ENCODE results near the gene APOL6. TPM values are rescaled to one million over a fixed set of nuclear protein-coding genes. Genes with fewer than 3 reads are reported as not detected.

Gene APOL6
- total and polyA plus RNA-seq, 10 of the 15 experiments (the other 5 are each of a cell fraction or from before 2014, with no cell fraction given): 4.3 to 22.9 (median 9.3) TPM

DNA sequence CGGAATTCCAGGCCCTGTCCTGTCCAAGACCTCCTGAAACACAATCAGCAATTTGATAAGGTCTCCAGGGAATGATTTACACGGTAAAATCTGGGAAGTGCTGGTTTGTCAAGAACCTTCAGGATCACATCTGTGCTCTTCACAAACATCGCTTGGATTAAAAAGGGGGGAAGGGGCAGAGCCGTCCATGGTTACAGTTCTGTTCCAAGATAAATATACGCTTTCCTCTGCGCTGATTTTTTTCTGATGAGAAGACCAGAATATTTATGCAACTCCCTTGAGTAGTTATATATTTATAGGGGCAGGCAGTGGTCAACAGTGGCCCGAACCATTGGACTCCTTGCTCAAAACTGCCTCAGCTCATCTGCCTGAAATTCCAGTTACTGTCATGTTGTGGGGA, 60.2 kb downstream of the APOL6 start:
- Histone ChIP-seq H3K4me3 (no peak overlapping the region), H2AFZ (ENCODE audit: control insufficient read depth, low read depth, low read length) (no peak overlapping the region), H3K27me3 (replicated peaks in 1 of 2; ENCODE audit: control insufficient read depth in 2 of 2, insufficient read depth in 2 of 2, low read length in 1 of 2) (no peaks in the 10 kb centered on the region), H3K9ac (ENCODE audit: control insufficient read depth, insufficient read depth, low read length) (no peak overlapping the region), H3K4me1 (ENCODE audit: control insufficient read depth, insufficient read depth, low read length) (no peaks in the 10 kb centered on the region), H3K79me2 (ENCODE audit: control insufficient read depth, insufficient read depth, low read length) (no peaks in the 10 kb centered on the region), H4K20me1 (ENCODE audit: control insufficient read depth, insufficient read depth) (no peaks in the 10 kb centered on the region), H3K36me3 (ENCODE audit: control insufficient read depth in 2 of 2, insufficient read depth in 2 of 2, low read length in 1 of 2) (no peaks in the 10 kb centered on the region), H3K27ac (ENCODE audit: control insufficient read depth, insufficient read depth) (no peak overlapping the region), H3K4me2 (ENCODE audit: control insufficient read depth, insufficient read depth) (no peak overlapping the region), H3K9me3 (replicated peaks; ENCODE audit: control insufficient read depth, insufficient read depth, low read length) (no peaks in the 10 kb centered on the region)
- in situ Hi-C loops (cut with MboI): no loop called here
- ChIA-PET RAD21 (ENCODE audit: unreplicated experiment) (no interaction called here), POLR2A (no interaction called here), CTCF (no interaction called here), SMC1A (ENCODE audit: uncharacterized antibody, unreplicated experiment) (interaction anchor here (0.6 kb wide), 1 partner anchor 22 kb away, joined by 3 read pairs; no protein-coding TSS in a partner anchor)
- FAIRE-seq (no peak), DNase-seq (ENCODE audit: low read depth, low spot score) (no peak), ATAC-seq (no peak)
- BruUV-seq (replicated peaks): no TSS peak
- WGBS (ENCODE audit: insufficient coverage, insufficient replicate concordance, low lambda C conversion rate, missing lambda C conversion rate): 35% methylated on average over 7 of the region's 7 CpGs
- no peak for TF ChIP-seq POLR2AphosphoS2 (IDR thresholded peaks at IDR 0.05; ENCODE audit: low read depth, low read length)
- TF ChIP-seq, protein P1, sequence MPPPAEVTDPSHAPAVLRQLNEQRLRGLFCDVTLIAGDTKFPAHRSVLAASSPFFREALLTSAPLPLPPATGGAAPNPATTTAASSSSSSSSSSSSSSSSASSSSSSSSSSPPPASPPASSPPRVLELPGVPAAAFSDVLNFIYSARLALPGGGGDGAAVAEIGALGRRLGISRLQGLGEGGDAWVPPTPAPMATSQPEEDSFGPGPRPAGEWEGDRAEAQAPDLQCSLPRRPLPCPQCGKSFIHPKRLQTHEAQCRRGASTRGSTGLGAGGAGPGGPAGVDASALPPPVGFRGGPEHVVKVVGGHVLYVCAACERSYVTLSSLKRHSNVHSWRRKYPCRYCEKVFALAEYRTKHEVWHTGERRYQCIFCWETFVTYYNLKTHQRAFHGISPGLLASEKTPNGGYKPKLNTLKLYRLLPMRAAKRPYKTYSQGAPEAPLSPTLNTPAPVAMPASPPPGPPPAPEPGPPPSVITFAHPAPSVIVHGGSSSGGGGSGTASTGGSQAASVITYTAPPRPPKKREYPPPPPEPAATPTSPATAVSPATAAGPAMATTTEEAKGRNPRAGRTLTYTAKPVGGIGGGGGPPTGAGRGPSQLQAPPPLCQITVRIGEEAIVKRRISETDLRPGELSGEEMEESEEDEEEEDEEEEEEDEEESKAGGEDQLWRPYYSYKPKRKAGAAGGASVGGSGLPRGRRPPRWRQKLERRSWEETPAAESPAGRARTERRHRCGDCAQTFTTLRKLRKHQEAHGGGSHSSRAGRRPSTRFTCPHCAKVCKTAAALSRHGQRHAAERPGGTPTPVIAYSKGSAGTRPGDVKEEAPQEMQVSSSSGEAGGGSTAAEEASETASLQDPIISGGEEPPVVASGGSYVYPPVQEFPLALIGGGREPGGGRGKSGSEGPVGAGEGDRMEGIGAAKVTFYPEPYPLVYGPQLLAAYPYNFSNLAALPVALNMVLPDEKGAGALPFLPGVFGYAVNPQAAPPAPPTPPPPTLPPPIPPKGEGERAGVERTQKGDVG (CRISPR knock-in tag; IDR thresholded peaks at IDR 0.05): no peak
- TF ChIP-seq, protein P2, sequence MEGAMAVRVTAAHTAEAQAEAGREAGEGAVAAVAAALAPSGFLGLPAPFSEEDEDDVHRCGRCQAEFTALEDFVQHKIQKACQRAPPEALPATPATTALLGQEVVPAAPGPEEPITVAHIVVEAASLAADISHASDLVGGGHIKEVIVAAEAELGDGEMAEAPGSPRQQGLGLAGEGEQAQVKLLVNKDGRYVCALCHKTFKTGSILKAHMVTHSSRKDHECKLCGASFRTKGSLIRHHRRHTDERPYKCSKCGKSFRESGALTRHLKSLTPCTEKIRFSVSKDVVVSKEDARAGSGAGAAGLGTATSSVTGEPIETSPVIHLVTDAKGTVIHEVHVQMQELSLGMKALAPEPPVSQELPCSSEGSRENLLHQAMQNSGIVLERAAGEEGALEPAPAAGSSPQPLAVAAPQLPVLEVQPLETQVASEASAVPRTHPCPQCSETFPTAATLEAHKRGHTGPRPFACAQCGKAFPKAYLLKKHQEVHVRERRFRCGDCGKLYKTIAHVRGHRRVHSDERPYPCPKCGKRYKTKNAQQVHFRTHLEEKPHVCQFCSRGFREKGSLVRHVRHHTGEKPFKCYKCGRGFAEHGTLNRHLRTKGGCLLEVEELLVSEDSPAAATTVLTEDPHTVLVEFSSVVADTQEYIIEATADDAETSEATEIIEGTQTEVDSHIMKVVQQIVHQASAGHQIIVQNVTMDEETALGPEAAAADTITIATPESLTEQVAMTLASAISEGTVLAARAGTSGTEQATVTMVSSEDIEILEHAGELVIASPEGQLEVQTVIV (IDR thresholded peaks at IDR 0.05; ENCODE audit: borderline replicate concordance, partially characterized antibody): no peak
- TF ChIP-seq ASH2L (IDR thresholded peaks at IDR 0.05; ENCODE audit: borderline replicate concordance, low read depth): no peak
- no peak for TF ChIP-seq SMC3 (IDR thresholded peaks at IDR 0.05; ENCODE audit: borderline replicate concordance, low read length)
- intact Hi-C loops (cut with micrococcal nuclease; ENCODE audit: unreplicated experiment): no loop called here
